Measurements from ENCODE around the gene SLC35F4.

- no peak for TF ChIP-seq CTCF (IDR thresholded peaks at IDR 0.05 in 8 of 11, conservative IDR thresholded peaks at IDR 0.05 in 3 of 11)
- no peak for TF ChIP-seq POLR2A (IDR thresholded peaks at IDR 0.05)
- no peak for TF ChIP-seq POLR2AphosphoS5 (IDR thresholded peaks at IDR 0.05)
These were observed 173.2 kb downstream of the SLC35F4 start for GRCh38 chr14:57692671-57693070.
